Cortex of kidney (tissue), 1 donor: ENCODE results near the gene AP2A1.

ENCODE experiments used
- DNase-seq: peaks from one replicate; lab custom pipeline; 2025; lab: John Stamatoyannopoulos, UW

Gene AP2A1

GRCh38 chr19:49793561-49793840, 26.7 kb downstream of the AP2A1 start:
- no peak for DNase-seq

- DNase-seq = no peak
These were observed 28.8 kb downstream of the AP2A1 start for GRCh38 chr19:49795615-49796014.

- no peak for DNase-seq
These were observed 31.8 kb downstream of the AP2A1 start for GRCh38 chr19:49798574-49798973.

GRCh38 chr19:49799271-49799797, 32.5 kb downstream of the AP2A1 start:
- DNase-seq = no peak

- DNase-seq = no peak
These were observed 33.1 kb downstream of the AP2A1 start for GRCh38 chr19:49799798-49800376.

GRCh38 chr19:49800771-49801170, 34.0 kb downstream of the AP2A1 start:
- no peak for DNase-seq

GRCh38 chr19:49801401-49801888, 34.6 kb downstream of the AP2A1 start:
- DNase-seq = no peak

- DNase-seq = no peak
These were observed 35.3 kb downstream of the AP2A1 start for GRCh38 chr19:49801966-49802661.

GRCh38 chr19:49802836-49803528, 36.2 kb downstream of the AP2A1 start:
- no peak for DNase-seq

GRCh38 chr19:49803529-49803856, 36.7 kb downstream of the AP2A1 start:
- no peak for DNase-seq

- no peak for DNase-seq
These were observed 39.2 kb downstream of the AP2A1 start for GRCh38 chr19:49805822-49806619.

GRCh38 chr19:49806620-49806959, 39.8 kb downstream of the AP2A1 start:
- DNase-seq = no peak

GRCh38 chr19:49807058-49807903, 40.5 kb downstream of the AP2A1 start:
- DNase-seq = no peak

- DNase-seq = no peak
These were observed 41.3 kb downstream of the AP2A1 start for GRCh38 chr19:49807904-49808675.

GRCh38 chr19:49808711-49809159, 41.9 kb downstream of the AP2A1 start:
- DNase-seq = no peak

- no peak for DNase-seq
These were observed 42.5 kb downstream of the AP2A1 start for GRCh38 chr19:49809160-49809940.

GRCh38 chr19:49809941-49810389, 43.2 kb downstream of the AP2A1 start:
- no peak for DNase-seq

- no peak for DNase-seq
These were observed 44.5 kb downstream of the AP2A1 start for GRCh38 chr19:49811328-49811727.

GRCh38 chr19:49812452-49812996, 45.7 kb downstream of the AP2A1 start:
- DNase-seq = no peak
